ENCODE results near the gene SLCO1A2.
"Not testable (repeated sequence)": the region's sequence is repeated elsewhere in the genome, so short reads cannot be mapped to it uniquely, and the experiment has no call there.

SLCO1A2 gene

DNA sequence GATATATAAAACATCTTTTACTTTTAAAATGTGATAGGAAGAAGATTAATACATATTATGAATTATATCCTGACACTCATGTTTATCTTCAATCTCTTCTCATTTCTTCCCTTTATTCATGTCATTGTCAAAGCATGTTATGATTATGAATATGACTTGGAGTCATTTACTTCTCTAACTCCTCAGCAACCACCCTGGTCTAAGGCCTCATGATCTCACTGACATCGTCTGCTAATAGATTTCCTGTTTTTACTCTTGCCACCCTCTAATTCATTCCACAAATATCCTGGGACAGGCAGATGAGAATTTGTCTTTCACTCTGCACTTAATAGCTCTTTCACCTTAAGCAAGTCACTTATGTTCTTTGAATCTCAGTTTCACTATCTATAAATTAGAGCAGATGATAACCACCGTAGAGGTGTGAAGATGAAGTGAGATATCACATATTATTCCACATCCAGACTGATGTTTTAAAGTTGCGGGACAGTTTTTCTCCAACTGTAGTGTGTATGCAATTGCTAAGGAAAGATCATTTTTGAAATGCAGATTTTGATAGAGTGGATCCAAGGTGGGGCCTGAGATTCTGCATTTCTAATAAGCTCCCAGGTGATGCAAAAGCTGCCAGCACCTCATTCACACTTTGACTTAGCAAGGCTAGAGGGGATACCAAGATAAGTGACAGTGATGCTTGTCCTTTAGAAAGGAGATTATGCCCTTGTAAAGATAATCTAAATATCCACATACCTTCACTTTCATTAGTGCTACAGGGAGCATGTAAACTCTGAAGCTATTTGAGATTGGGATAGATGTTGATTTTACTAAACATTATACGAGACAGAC is 34.6 kb upstream of the SLCO1A2 start:
- TF ChIP-seq, protein P1, sequence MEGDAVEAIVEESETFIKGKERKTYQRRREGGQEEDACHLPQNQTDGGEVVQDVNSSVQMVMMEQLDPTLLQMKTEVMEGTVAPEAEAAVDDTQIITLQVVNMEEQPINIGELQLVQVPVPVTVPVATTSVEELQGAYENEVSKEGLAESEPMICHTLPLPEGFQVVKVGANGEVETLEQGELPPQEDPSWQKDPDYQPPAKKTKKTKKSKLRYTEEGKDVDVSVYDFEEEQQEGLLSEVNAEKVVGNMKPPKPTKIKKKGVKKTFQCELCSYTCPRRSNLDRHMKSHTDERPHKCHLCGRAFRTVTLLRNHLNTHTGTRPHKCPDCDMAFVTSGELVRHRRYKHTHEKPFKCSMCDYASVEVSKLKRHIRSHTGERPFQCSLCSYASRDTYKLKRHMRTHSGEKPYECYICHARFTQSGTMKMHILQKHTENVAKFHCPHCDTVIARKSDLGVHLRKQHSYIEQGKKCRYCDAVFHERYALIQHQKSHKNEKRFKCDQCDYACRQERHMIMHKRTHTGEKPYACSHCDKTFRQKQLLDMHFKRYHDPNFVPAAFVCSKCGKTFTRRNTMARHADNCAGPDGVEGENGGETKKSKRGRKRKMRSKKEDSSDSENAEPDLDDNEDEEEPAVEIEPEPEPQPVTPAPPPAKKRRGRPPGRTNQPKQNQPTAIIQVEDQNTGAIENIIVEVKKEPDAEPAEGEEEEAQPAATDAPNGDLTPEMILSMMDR (conservative IDR thresholded peaks at IDR 0.05; ENCODE audit: low read depth, low read length) = no peak
- no peak overlapping the region for H3K4me3 ChIP-seq (ENCODE audit: low read depth, low read length)
- no peak for DNase-seq (ENCODE audit: low read depth)

DNA sequence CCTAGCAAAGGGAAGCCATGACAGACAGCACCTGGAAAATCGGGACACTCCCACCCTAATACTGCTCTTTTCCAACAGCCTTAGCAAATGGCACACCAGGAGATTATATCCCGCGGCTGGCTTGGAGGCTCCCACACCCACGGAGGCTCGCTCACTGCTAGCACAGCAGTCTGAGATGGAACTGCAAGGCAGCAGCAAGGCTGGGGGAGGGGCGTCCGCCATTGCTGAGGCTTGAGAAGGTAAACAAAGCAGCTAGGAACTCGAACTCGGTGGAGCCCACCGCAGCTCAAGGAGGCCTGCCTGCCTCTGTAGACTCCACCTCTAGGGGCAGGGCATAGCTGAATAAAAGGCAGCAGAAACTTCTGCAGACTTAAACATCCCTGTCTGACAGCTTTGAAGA is 25.9 kb upstream of the SLCO1A2 start:
- not testable (repeated sequence) for DNase-seq (ENCODE audit: low read depth); H3K4me3 ChIP-seq (ENCODE audit: low read depth, low read length)

DNA sequence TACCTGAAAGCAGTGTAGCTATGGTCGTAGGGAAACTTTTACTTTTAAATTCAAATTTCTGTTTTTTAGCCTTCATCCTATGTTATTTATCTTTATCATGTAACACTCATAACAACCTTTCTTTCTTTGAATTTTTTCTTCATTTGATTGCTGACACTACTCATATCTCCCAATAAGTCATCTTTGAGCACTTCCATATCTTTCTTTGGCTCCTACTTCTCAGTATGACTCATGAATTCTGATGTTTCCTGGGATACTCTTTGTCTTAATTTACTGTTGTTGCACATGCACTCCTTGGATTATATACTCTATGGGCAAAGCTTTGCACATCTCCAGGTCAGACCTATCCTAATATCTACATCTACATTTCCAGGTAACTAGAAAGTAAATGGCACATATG is 19.9 kb upstream of the SLCO1A2 start:
- H3K4me3 ChIP-seq (ENCODE audit: low read depth, low read length) = no peak overlapping the region
- DNase-seq (ENCODE audit: low read depth) = no peak
- TF ChIP-seq, protein P1 (conservative IDR thresholded peaks at IDR 0.05; ENCODE audit: low read depth, low read length) = no peak

DNA sequence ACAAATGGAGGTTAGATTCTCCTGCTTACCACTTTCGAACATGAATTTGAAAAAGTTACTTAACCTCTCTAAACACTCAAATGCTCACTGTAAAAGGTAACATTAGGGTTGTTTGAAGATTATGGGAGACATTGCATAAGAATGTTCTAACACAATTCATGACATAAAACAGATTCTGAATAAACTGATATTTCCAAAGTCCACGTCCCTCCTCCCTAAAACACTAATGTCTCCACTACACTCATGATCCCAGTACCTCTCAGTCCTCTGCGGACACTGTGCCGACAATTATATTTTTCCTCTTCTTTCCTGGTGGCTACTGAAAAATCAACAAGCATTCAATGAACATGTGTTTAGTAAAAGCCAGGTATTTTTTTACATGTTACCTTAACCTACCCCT is 19.2 kb upstream of the SLCO1A2 start:
- no peak for DNase-seq (ENCODE audit: low read depth)
- TF ChIP-seq, protein P1 (conservative IDR thresholded peaks at IDR 0.05; ENCODE audit: low read depth, low read length) = no peak
- no peak overlapping the region for H3K4me3 ChIP-seq (ENCODE audit: low read depth, low read length)

DNA sequence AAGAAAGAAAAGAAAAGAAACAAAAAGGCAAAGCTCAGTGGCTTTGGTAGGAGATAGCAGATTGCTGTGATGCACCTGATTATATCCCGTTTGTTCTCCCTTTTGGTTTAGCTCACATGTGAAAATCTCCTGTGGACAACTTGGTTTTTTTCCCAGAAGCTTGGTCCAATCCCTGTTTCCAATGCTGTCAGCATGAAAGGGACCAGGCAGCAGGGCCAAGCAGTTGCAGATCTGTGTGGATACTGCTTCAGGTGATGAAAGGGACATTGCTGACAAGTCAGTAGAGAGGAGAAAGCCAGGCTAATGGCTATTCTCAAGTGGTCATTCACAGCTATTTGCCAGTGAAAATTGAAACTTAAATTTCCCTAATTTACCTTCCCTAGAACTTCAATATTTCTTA is 18.8 kb upstream of the SLCO1A2 start:
- H3K4me3 ChIP-seq (ENCODE audit: low read depth, low read length) = no peak overlapping the region
- TF ChIP-seq, protein P1 (conservative IDR thresholded peaks at IDR 0.05; ENCODE audit: low read depth, low read length) = no peak
- no peak for DNase-seq (ENCODE audit: low read depth)

DNA sequence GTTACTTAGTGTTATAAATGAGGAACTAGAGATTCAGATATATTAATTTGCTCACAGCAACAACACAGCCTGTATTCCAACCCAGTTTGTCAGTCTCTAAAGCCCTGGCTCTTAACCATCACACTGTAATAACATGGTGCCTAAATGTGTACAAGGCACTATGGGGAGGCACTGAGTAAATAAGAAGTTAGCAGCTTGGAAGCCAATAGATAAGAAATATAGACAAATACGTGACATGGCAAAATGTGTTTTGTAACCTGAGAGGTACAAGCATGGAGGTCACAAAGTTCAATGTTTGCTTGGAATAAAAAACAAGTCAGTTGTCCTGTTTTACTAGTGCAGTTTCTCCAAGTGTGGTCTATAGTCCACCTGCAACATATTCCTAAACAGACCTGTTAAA is 16.3 kb upstream of the SLCO1A2 start:
- no peak overlapping the region for H3K4me3 ChIP-seq (ENCODE audit: low read depth, low read length)
- TF ChIP-seq, protein P1 (conservative IDR thresholded peaks at IDR 0.05; ENCODE audit: low read depth, low read length) = no peak
- no peak for DNase-seq (ENCODE audit: low read depth)

DNA sequence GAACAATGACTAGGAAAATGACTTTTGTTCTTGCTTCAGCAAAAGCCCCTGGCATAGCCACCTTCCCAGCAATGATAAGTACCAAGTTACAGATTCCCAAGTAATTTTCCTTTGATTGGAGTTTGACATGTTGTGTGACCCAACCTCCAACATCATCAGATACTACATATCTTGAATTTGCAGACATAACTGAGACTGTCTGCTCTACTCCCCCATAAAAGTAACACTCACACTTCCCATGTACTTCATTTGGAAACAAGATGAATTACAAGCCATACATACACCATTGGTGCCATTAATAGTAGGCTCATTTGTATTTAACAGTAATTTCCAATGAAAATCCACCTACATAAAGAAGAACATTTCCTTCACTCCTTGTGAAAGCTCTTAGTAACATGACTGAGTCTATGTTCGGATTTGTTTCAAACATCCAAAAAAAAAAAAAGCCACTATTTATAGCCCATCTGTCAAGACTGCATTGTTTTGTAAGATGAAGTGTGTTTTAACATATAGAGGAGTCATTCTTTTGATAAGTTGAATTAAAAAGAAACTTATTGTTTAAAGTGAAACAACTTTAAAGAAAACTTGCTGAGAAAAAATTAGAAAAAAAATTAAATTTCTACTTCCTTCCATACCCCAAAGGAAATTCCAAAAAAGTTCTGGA is 12.0 kb upstream of the SLCO1A2 start:
- DNase-seq (ENCODE audit: low read depth) = no peak
- TF ChIP-seq, protein P1 (conservative IDR thresholded peaks at IDR 0.05; ENCODE audit: low read depth, low read length) = no peak
- H3K4me3 ChIP-seq (ENCODE audit: low read depth, low read length) = no peak overlapping the region
